HG03025 (cell line): Measurements from ENCODE around the gene TSPAN12.

Source experiments
- ATAC-seq: cut with Tn5 transposase; IDR thresholded peaks from one replicate; pipeline ENCODE4 v1.9.1; 2021; ENCODE audit warnings: mild to moderate bottlenecking, moderate library complexity; ENCODE audit not compliant: unreplicated experiment, low FRiP score

TSPAN12 gene

DNA sequence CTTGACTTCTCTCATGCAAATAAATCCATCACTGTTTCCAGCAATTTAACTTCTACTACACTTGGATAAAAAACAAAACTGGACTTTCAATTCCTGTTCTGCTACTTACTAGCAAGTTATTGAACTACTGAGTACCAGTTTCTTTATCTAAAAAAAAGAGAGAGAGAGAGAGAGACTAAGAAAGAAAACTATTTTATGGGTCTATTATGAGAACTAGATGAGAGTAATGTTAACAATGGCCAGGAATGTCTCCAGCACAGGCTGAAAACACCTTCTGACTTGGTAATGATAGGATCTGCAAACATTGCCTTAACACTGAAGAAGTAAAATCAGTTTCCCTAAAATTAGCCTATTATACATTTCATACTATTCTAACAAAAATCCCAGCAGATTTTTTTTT, 5.2 kb downstream of the TSPAN12 start:
- no peak for ATAC-seq

DNA sequence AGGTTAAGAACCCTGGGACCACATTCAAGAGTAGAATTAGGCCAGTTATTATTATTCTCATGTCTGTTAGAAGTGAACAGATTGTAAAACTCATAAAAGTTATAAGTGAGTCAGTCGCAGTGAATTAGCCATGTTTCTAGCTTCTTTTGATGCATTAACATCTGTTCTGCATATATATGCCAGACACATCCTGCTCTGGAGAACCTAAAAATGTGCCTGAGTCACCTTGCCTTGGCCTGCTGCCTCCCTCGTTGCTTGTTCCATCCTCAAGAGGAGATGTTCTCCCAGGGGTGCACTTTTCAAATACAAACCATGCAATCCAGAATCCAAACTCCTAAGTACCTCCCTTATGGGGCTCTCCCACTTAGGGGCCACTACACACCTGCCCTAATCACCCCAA, 14.8 kb downstream of the TSPAN12 start:
- ATAC-seq = no peak

DNA sequence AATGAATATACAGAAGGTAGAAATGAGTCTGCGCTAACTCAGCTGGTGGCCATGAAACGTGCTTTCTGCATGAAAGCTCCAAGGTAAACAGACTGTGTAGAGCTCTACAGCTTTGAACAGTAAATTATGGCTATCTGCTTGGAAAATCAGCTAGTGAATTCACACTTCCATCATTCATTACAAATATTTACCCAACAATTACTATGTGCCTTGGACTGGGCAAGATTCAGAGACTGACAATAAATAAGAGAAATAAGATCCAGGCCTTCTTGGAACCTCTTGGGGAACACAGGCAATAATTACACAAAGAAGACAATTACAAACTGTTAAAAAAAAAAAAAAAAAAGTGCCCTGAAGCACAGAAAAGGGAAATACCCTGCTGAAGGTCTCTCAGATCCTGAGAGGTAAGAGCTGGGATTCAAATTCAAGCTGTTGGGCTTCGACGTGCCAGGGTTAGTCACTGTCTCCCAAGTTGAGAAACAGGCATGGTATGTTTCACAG, 15.8 kb downstream of the TSPAN12 start:
- ATAC-seq = no peak

DNA sequence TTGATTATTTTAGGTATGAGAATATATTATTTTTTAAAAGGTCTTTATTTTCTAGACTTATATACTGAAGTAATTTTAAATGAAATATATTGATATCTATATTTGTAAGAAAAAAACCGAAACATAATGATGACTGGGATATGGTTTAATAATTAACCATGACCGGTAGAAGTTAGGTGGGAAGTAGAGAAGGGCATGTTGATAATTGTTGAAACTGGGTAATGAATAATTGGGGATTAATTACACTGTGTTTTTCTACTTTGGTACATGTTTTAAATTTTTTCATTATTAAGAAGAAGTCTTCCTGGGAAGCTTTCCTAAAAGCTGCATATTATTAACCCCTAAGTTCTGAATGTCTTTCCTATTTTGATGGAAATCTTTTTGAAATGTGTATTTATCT, 16.3 kb downstream of the TSPAN12 start:
- no peak for ATAC-seq

DNA sequence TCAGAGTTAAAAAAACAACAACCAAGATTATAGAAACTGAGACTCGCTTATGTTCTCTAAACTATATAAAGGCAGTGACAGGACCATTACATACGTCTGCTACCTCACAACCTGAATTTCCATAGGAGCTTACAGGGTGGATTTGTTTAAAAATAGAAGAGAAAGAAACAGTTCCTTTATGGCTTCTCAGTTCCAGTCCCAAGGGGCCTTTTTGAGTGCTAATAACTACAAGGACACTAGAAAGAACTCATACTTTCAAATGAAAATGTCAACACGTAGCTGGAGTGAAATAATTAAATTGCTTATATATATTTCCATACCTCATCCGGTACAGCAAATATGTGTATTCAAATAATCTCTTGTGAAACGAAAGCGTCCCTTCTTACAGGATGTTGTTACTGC, 19.7 kb downstream of the TSPAN12 start:
- ATAC-seq = peak; percentile 85

DNA sequence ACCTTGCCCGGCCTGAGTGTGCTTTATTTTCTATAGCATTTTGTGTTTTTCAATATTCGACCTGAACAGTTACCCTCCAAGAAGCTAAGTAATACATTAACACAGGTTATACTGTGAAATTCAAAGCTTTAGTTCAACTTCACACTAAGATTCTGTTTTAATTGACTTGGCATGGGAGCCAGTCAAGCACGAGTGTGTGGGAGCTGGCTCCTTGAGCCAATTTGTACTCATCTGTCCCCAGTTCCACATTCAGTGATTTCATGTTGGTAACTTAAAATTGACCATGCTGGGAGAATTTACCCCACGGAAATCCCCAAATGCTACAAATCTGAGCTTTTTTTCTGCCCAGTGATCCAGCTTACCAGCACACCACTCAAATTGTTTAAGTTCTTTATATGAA, 20.3 kb downstream of the TSPAN12 start:
- peak; percentile 7 for ATAC-seq

DNA sequence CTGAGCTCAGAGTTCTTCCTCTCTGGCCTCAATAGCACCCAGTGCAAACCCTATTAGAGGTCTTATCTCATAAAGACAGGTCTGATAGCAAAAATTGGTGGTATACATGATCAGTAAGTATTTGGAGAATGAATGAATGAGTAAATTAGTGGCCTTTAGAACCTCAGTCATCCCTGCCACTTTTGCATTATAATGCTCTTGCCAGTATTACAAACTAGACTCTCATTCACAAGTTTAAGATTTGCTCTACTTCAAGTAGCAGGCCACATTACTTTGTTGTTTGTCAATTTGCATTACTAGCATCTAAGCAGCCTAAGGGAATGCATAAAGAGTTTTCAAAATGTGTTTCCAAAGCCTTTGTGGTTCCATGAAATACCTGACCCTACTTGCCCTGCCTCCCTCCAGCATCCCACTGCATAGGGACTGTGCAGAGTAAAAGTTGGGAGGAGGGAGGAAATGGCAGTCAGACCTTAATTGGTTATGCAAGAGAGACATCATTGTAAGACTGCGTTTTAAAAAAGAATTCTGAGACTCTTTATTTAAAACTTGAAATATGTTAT, 21.3 kb downstream of the TSPAN12 start:
- ATAC-seq = no peak

DNA sequence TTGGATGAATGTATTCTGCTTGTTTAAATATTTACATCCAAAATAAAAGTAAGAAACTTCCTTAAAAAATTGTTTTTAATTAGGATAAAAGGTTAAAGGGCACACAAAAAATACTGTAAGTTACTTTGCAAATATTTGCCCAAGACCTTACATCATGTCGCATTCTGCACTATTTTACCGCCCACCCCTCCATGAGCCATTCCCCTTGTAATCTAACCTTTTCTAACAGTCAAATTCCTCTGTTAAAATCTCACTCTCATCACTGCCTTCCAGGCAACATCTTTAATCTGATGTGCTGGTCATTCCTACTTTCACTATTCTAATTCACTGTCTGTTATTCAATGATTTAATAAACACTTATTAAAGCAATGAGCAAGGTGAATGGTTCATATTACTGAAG, 23.2 kb downstream of the TSPAN12 start:
- no peak for ATAC-seq

DNA sequence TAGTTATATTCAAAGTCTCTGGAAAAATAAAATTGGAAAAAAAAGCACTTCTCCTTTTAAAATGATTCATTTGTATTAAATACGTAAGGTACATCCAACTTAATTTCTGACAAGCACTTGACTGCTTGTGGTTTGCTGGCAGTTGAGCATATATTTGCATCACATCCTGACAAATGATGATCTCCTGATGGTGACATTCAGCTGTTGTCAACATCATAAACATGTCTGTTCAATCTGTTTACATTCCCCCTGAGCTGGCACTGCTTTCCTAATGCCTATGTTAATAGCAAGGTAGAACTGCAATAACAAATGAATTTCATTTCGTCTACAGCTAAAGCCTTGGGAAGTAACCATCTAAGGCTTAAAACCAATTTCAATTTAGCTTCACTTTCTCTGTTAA, 24.4 kb downstream of the TSPAN12 start:
- no peak for ATAC-seq

DNA sequence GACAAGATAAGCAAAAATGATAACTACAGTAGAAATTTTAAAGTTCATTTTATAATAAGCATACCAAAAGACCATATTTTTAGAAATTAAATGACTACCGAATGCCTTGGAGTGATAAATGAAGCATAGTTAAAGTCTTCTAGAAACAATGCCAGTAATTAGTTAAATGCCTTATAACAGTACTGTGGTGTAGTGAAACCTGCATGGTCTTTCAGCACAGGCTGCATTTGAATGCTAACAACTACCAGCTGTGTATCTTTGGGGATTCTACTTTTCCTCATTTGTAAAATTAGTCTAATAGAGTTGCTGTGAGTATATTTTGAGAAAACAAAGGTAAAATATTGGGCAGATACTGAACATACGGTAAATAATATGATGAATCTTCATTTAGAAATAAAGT, 25.1 kb downstream of the TSPAN12 start:
- ATAC-seq = no peak

DNA sequence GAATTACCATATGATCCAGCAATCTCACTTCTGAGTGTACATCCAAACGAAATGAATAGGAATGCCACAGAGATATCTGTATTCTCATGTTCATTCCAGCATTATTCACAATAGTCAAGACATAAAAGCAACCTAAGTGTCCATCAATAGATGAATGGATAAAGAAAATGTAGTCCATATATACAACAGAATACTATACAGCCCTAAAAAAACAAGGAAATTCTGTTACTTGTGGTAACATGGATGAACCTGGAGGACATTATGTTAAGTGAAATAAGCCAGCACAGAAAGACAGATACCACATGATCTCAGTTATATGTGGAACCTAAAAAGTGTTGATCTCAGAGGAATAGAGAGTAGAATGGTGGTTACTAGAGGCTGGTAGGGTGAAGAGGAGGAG, 26.7 kb downstream of the TSPAN12 start:
- no peak for ATAC-seq

DNA sequence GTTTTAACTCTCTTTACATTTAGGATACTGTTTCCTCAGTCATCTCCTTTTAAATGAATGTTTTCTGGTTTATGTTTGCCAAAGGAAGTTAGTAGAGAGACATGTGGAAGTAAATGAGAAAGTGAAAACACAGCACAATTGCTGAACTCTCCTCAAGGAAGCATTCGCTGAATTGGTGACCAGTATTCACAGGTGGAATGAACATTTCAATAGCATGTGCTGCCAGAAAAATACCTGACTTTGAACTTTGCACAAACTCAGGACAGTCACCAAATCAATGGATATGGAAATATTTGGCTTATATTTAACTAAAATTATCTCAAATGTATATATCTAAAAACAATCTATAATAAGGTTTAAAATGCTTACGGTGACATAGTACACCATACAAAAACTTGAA, 28.5 kb downstream of the TSPAN12 start:
- ATAC-seq = no peak

DNA sequence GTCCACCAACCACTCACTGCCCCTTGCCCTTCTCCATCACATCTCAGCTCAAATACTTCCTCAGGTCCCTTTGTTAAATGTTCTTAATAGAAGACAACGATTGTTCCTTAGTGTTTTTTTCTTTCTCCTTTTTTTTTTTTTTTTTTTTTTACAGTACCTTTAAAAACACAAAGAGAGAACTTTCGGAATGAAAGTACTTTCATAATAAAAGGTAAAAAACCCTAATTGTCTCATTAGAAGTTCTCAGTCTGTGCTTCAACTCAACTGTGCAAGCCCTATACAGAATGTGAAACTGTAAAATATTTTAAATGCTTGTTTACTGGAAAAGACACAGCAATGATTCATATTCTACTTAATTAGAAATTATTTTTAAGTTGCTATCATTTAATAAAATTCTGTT, 29.4 kb downstream of the TSPAN12 start:
- no peak for ATAC-seq

DNA sequence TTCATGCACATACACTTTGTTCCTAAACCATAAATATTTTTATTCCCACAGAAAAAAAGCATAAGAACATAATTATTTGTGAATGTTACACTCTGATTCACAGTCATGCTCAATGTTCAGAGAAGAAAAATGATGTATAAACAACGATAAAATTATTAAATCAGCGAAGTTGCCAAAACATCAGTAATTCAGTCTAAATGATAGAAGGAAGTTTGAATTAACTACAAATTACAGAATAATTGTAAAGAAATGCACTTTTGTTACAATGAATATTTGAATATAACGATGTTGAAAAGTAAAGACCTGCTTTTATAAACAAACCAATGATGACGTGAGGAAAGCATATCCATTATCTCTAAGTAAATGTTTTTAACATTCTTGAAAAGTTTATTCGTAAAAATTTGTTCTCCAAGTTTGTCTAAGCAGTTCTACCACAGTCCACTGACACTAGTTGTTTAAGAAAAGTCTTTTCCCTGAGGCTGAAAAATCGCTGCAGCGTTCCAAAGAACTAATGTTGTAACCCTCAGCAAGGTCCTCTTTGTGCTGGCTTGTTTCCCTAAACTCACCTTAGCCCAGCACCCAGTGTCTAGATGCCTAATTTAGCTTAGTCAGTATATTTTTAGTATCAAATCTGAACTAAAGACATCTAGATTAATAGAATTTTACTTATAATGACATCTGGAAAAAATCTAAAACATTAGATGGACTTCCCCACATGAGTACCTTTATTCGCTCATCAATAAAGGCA, 30.4 kb downstream of the TSPAN12 start:
- no peak for ATAC-seq

DNA sequence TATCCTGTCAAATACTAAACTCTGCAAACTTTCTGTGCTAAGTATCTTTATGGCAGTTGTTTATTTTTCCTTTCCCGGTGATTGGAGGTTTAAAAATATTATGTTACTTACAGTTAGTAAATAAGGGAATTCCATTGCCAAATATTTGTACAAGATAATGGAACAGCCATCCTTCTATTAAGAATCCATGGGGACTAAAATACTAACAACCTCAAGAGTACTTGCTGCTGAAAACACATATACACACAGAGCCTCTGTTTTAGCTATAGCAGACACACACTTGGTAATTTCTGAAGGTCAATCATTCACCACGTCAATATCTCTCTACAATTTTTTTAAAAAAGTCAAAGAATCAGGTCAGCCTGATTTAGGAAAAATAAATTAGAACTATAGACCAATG, 32.4 kb downstream of the TSPAN12 start:
- ATAC-seq = no peak

DNA sequence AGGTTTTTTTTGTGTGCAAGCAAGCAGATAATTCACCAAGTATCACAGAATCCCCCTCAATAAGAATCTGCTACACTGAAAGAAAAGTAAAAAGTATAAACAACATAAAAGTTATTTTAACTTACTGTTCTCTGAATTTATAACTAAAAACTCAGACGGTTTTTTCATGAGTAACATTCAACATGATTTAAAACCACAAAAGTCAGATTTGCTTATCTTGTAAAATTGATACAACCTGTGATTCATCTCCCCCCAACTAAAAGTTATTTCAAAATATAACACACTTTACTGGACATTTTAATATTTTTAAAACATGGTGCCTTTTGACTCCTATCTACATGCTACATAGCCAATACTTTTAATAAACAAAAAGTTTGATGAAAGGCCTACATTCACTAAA, 32.8 kb downstream of the TSPAN12 start:
- ATAC-seq = no peak

DNA sequence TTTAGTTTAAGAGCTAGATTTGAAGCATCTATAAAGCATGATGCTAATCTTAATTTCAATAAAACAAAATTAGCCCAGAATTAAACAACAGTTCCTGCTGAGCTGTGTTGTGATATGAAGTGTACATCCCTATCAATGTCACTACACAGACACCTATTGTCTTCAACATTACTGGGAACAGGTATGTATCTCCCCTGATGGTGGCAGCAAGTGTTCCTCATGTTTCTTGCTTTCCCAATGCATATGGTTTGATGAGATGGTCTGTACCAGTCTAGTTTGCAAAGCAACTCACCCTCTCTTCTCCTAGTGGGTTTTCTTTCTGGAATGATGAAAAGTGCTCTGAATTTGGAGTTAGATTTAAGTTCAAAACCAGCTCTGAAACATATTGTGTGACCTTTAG, 38.1 kb downstream of the TSPAN12 start:
- ATAC-seq = no peak

DNA sequence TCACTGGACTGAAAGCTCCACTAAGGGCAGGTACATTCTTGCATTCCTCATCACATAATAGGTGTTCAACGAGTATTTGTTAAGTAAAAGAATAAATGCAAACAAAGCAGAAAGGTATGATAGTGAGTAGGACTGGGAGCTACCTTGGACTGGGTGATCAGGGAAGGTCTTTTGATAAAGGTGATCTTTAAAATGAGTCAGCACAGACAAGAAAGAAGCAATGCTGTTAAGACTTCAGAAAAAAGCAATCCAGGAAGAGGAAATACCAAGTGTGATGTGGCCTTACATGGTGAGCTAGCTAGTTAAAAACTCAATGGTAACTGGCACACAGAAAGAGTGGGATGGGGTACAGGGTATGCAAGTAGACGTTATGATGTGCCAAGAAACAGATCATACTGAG, 40.1 kb downstream of the TSPAN12 start:
- ATAC-seq = no peak

DNA sequence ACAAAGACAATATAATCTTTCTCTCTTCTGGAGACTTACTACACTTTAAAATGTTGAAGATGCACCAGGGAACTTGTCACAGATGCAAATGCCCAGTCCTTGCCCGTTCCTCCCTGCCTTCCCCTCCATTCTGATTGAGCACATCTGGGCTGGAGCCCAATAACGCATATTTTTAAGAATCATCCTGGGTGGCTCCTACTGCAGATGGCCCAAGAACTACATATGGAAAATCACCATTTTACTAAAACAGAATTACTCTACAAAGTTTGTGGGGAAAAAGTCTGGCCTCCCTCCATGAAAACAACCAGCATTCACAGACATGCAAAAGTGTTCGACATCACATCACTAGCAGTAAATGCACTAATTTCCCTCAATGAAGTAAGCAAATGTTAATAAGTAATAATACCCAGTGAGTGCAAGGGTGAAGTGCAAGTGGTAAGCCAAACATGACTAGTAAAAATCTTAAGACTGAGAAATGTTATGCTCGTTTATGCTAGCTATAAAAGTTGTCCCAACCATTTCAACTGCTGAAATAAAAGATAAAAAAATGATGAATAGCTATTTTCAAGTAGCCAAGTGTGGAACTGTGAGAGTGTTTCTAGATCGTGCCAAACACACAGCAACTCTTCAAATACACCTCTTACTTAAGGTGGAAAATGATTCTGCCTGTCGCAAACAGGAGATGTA, 43.5 kb downstream of the TSPAN12 start:
- ATAC-seq = no peak

DNA sequence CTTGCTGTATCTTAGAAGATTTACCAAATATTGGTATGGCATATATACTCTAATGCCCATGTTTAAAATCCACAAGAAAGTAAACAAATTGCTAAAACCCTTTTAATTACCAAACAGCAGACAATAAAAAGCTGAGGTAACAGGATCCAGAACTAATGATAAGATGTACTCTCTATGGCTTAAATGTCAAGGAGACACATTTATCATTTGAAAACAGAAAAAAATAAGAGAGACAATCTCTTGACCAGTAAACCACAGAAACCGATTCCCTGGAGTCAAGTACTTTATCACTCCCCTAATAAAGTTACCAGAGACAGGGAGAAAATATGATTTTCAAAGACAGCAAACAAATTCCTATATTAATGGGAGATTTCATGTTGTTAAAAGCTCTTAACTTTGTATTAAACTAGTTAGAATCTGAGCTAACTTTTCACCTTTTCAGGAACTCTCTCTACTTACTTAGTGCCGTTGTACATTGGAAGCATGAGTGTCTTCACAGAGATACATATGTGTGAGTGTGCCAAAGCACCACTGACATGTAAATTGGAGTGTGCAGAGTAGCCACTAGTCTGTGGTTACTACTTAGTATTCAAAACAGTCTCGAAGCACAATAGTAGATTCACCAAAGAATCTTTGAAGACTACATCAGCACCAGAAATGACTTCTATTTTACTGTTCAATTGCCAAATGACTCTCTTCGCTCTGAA, 44.2 kb downstream of the TSPAN12 start:
- no peak for ATAC-seq

DNA sequence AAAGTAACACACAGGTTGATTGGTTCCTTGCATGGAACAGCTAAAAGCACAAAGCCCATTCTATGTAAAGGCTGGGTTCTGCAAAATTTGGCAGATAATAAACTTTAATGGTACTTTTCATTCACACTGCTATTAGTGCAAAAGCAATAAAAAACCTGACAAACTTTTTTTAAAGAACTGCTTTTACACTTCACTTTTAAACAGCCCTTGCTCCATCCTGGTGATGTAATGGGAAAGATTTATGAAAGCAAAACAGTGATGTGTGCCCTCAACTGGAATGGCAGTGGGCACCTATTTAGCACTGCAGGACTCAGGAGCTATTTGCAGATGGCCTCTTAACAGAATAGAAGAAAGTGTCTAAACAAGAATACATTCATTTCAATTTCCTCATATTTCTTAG, 44.9 kb downstream of the TSPAN12 start:
- ATAC-seq = no peak
